ENCODE measurements around the gene CHRND. TPM values are rescaled to one million over a fixed set of nuclear protein-coding genes. Genes with fewer than 3 reads are reported as not detected.

CHRND gene
- total RNA-seq, 1 experiment from 2014 or later = not detected

DNA sequence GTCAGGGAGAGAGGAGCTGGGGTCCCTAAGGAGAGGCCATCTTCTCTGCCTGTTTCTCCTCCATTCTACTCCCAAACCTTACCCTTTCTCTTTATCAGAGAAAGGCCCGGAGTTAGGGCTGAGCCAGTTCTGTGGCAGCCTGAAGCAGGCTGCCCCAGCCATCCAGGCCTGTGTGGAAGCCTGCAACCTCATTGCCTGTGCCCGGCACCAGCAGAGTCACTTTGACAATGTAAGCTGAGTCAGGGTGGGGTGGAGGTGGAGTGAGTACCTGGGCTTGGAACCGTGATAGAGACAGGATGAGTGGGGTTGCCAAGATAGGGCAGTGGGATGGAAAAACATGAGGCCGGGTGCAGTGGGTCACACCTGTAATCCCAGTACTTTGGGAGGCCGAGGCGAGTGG lies 18.7 kb downstream of the CHRND start (continued):
- no peak for TF ChIP-seq ELF4 (CRISPR knock-in tag; IDR thresholded peaks at IDR 0.05; ENCODE audit: low read depth)

DNA sequence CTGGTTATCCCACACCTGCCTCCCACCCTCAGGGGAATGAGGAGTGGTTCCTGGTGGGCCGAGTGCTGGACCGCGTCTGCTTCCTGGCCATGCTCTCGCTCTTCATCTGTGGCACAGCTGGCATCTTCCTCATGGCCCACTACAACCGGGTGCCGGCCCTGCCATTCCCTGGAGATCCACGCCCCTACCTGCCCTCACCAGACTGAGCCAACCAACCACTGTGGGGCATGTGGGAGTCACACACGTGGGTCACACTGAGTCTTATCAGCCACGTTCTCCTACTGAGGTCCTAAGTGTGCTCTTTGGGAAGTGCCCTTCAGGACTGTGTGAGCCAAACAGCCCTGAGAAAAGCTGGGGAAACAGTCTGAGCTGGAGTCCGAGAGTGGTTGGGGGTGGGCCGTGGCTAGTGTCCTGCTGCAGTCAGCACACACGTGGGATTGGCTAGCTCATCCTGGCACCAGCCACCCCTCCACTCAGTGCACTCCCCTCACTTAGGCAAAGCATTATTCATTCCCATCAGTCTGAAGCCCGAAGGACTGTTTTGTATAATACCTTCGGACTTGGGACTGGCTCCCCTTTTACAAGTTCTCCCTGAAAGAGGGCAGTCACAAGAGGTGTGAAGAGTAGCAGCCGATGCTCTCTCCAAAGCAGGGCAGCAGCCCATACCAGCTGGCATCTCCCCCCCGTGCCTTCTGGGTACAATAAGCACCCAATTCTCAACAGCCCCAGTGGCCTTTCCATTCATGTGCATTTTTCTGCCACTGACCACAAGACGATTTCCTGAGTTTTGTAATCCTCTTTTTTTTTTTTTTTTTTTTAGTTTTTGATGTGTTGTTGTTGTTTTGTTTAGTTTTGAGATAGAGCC lies 19.8 kb downstream of the CHRND start:
- peaks cover 29% of the 10 kb centered on the region for H3K36me3 Mint-ChIP-seq
- peaks cover 3% of the 10 kb centered on the region for H3K27me3 Mint-ChIP-seq (ENCODE audit: low read depth)
- no peak overlapping the region for H3K4me3 Mint-ChIP-seq
- H3K9me3 Mint-ChIP-seq = peaks cover 10% of the 10 kb centered on the region
- no peak for ATAC-seq
- no peak for DNase-seq (ENCODE audit: low spot score)
- no peak for TF ChIP-seq ETV6 (CRISPR knock-in tag; IDR thresholded peaks at IDR 0.05)
- no peak for TF ChIP-seq PRRX2 (CRISPR knock-in tag; IDR thresholded peaks at IDR 0.05)
- TF ChIP-seq HMGA2 (CRISPR knock-in tag; IDR thresholded peaks at IDR 0.05) = no peak
- TF ChIP-seq, protein P1, sequence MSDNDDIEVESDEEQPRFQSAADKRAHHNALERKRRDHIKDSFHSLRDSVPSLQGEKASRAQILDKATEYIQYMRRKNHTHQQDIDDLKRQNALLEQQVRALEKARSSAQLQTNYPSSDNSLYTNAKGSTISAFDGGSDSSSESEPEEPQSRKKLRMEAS (CRISPR knock-in tag; IDR thresholded peaks at IDR 0.05) = no peak
- ChIA-PET CTCF (interaction anchor here (0.7 to 1.2 kb wide), 2 partner anchors 8 to 23 kb away, joined by 3 to 6 read pairs; no protein-coding TSS in a partner anchor), POLR2A (no interaction called here)
- H3K27ac Mint-ChIP-seq = no peak overlapping the region
- H3K4me1 Mint-ChIP-seq = peaks cover 4% of the 10 kb centered on the region

DNA sequence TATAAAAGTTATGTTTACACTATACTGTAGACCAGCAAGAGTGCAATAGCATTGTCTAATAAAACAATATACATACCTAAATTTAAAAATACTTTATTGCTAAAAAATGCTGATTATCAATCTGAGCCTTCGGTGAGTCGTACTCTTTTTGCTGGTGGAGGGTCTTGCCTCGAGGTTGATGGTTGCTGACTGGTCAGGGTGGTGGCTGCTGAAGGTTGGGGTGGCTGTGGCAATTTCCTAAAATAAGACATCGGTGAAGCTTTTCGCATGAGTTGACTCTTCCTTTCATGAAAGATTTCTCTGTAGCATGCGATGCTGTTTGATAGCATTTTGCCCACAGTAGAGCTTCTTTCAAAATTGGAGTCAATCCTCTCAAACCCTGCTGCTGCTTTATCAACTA lies 22.0 kb downstream of the CHRND start:
- POLR2A ChIA-PET = no interaction called here
- TF ChIP-seq ZNF396 (CRISPR knock-in tag; IDR thresholded peaks at IDR 0.05; ENCODE audit: borderline replicate concordance) = no peak
- TF ChIP-seq, protein P2, sequence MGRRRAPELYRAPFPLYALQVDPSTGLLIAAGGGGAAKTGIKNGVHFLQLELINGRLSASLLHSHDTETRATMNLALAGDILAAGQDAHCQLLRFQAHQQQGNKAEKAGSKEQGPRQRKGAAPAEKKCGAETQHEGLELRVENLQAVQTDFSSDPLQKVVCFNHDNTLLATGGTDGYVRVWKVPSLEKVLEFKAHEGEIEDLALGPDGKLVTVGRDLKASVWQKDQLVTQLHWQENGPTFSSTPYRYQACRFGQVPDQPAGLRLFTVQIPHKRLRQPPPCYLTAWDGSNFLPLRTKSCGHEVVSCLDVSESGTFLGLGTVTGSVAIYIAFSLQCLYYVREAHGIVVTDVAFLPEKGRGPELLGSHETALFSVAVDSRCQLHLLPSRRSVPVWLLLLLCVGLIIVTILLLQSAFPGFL (CRISPR knock-in tag; IDR thresholded peaks at IDR 0.05; ENCODE audit: borderline replicate concordance) = no peak
- TF ChIP-seq, protein P3, sequence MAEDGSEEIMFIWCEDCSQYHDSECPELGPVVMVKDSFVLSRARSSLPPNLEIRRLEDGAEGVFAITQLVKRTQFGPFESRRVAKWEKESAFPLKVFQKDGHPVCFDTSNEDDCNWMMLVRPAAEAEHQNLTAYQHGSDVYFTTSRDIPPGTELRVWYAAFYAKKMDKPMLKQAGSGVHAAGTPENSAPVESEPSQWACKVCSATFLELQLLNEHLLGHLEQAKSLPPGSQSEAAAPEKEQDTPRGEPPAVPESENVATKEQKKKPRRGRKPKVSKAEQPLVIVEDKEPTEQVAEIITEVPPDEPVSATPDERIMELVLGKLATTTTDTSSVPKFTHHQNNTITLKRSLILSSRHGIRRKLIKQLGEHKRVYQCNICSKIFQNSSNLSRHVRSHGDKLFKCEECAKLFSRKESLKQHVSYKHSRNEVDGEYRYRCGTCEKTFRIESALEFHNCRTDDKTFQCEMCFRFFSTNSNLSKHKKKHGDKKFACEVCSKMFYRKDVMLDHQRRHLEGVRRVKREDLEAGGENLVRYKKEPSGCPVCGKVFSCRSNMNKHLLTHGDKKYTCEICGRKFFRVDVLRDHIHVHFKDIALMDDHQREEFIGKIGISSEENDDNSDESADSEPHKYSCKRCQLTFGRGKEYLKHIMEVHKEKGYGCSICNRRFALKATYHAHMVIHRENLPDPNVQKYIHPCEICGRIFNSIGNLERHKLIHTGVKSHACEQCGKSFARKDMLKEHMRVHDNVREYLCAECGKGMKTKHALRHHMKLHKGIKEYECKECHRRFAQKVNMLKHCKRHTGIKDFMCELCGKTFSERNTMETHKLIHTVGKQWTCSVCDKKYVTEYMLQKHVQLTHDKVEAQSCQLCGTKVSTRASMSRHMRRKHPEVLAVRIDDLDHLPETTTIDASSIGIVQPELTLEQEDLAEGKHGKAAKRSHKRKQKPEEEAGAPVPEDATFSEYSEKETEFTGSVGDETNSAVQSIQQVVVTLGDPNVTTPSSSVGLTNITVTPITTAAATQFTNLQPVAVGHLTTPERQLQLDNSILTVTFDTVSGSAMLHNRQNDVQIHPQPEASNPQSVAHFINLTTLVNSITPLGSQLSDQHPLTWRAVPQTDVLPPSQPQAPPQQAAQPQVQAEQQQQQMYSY (CRISPR knock-in tag; IDR thresholded peaks at IDR 0.05) = no peak
- no peak for TF ChIP-seq SMAD3 (CRISPR knock-in tag; IDR thresholded peaks at IDR 0.05; ENCODE audit: borderline replicate concordance)
- TF ChIP-seq, protein P4, sequence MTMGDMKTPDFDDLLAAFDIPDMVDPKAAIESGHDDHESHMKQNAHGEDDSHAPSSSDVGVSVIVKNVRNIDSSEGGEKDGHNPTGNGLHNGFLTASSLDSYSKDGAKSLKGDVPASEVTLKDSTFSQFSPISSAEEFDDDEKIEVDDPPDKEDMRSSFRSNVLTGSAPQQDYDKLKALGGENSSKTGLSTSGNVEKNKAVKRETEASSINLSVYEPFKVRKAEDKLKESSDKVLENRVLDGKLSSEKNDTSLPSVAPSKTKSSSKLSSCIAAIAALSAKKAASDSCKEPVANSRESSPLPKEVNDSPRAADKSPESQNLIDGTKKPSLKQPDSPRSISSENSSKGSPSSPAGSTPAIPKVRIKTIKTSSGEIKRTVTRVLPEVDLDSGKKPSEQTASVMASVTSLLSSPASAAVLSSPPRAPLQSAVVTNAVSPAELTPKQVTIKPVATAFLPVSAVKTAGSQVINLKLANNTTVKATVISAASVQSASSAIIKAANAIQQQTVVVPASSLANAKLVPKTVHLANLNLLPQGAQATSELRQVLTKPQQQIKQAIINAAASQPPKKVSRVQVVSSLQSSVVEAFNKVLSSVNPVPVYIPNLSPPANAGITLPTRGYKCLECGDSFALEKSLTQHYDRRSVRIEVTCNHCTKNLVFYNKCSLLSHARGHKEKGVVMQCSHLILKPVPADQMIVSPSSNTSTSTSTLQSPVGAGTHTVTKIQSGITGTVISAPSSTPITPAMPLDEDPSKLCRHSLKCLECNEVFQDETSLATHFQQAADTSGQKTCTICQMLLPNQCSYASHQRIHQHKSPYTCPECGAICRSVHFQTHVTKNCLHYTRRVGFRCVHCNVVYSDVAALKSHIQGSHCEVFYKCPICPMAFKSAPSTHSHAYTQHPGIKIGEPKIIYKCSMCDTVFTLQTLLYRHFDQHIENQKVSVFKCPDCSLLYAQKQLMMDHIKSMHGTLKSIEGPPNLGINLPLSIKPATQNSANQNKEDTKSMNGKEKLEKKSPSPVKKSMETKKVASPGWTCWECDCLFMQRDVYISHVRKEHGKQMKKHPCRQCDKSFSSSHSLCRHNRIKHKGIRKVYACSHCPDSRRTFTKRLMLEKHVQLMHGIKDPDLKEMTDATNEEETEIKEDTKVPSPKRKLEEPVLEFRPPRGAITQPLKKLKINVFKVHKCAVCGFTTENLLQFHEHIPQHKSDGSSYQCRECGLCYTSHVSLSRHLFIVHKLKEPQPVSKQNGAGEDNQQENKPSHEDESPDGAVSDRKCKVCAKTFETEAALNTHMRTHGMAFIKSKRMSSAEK (CRISPR knock-in tag; IDR thresholded peaks at IDR 0.05; ENCODE audit: borderline replicate concordance) = no peak
- TF ChIP-seq, protein P1 (CRISPR knock-in tag; IDR thresholded peaks at IDR 0.05) = no peak
- TF ChIP-seq NR2C2 (CRISPR knock-in tag; IDR thresholded peaks at IDR 0.05) = no peak
- TF ChIP-seq KAT7 (CRISPR knock-in tag; IDR thresholded peaks at IDR 0.05; ENCODE audit: borderline replicate concordance) = no peak
- TF ChIP-seq, protein P5, sequence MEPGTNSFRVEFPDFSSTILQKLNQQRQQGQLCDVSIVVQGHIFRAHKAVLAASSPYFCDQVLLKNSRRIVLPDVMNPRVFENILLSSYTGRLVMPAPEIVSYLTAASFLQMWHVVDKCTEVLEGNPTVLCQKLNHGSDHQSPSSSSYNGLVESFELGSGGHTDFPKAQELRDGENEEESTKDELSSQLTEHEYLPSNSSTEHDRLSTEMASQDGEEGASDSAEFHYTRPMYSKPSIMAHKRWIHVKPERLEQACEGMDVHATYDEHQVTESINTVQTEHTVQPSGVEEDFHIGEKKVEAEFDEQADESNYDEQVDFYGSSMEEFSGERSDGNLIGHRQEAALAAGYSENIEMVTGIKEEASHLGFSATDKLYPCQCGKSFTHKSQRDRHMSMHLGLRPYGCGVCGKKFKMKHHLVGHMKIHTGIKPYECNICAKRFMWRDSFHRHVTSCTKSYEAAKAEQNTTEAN (CRISPR knock-in tag; IDR thresholded peaks at IDR 0.05) = no peak
- TF ChIP-seq, protein P6, sequence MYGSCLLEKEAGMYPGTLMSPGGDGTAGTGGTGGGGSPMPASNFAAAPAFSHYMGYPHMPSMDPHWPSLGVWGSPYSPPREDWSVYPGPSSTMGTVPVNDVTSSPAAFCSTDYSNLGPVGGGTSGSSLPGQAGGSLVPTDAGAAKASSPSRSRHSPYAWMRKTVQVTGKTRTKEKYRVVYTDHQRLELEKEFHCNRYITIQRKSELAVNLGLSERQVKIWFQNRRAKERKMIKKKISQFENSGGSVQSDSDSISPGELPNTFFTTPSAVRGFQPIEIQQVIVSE (CRISPR knock-in tag; IDR thresholded peaks at IDR 0.05; ENCODE audit: borderline replicate concordance) = no peak
- TF ChIP-seq, protein P7, sequence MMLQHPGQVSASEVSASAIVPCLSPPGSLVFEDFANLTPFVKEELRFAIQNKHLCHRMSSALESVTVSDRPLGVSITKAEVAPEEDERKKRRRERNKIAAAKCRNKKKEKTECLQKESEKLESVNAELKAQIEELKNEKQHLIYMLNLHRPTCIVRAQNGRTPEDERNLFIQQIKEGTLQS (CRISPR knock-in tag; conservative IDR thresholded peaks at IDR 0.05) = no peak
- Mint-ChIP-seq H3K27me3 (ENCODE audit: low read depth) (peaks cover 3% of the 10 kb centered on the region), H3K4me1 (peaks cover 13% of the 10 kb centered on the region), H3K9me3 (peaks cover 10% of the 10 kb centered on the region), H3K36me3 (peaks cover 33% of the 10 kb centered on the region), H3K27ac (no peak overlapping the region), H3K4me3 (no peak overlapping the region)
- ATAC-seq (no peak), DNase-seq (ENCODE audit: low spot score) (no peak)
- CTCF ChIA-PET = interaction anchor here (1.1 kb wide), 1 partner anchor 221 kb away, joined by 3 read pairs; no protein-coding TSS in a partner anchor
